22Rv1 (cell line): Measurements from ENCODE around the gene PDE9A.

Source experiments
- ZFX ChIP-seq: fragments of 450-650 bp; IDR thresholded peaks from 2 replicates; pipeline ENCODE4 v1.6.1; 2017; ENCODE audit warnings: antibody characterized with exemption, borderline replicate concordance
- TF ChIP-seq, protein P1 (sequence below): fragments of 450-650 bp; IDR thresholded peaks from 2 replicates; pipeline ENCODE4 v1.5.1; 2017; ENCODE audit warnings: mild to moderate bottlenecking

- TF ChIP-seq, protein P1, sequence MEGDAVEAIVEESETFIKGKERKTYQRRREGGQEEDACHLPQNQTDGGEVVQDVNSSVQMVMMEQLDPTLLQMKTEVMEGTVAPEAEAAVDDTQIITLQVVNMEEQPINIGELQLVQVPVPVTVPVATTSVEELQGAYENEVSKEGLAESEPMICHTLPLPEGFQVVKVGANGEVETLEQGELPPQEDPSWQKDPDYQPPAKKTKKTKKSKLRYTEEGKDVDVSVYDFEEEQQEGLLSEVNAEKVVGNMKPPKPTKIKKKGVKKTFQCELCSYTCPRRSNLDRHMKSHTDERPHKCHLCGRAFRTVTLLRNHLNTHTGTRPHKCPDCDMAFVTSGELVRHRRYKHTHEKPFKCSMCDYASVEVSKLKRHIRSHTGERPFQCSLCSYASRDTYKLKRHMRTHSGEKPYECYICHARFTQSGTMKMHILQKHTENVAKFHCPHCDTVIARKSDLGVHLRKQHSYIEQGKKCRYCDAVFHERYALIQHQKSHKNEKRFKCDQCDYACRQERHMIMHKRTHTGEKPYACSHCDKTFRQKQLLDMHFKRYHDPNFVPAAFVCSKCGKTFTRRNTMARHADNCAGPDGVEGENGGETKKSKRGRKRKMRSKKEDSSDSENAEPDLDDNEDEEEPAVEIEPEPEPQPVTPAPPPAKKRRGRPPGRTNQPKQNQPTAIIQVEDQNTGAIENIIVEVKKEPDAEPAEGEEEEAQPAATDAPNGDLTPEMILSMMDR, result no peak
- no peak for TF ChIP-seq ZFX
Observed at GRCh38 chr21:42787613-42788012, 134.2 kb downstream of the PDE9A start.
